SKM-1 (cell line): Measurements from ENCODE around the gene RABGAP1L.
"Not testable (repeated sequence)": the region's sequence is repeated elsewhere in the genome, so short reads cannot be mapped to it uniquely, and the experiment has no call there.

ENCODE experiments used
- DNase-seq: peaks from one replicate; lab custom pipeline; 2025; ENCODE audit not compliant: unreplicated experiment; lab: John Stamatoyannopoulos, UW

Gene RABGAP1L

DNA sequence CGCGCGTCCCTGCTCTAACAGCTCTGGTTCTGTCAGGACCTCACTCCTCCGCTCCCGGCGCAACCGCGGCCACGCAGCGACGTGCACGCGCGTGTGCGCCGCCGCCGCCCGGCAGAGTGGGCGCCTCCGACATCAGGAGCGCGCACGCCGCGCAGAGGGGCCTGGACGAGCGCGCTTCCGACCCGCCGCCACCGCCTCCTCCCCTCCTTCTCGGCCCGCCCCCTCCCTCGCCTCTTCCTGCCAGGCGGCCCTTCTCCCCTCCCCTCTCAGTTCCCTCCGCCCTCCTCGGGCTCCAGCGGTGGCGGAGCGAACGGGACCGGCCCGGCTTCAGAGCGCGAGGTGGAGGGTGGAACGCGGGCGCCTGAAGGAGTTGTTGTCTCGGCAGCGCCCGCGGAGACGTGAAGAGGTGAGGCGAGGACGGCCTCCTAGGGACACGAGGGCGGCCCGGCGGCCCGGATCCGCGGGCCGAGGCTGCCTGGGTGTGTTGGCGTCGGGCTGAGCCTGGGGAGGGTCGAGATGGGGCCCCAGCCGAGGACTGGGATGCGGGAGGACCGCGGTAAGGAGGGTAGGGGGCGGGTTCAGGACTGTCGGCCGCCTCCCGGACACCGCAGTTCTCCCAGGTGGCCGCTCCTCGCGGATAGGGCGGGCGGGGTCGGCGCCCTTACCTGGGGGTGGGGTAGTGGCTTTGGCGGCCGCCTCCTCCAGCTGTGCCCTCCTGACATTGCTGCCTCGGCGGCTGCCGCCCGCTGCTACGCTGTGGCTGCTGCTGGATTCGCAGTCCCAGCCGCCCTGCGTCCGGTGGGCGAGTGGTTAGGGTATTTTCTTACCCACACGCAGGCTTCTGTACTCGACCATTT, at the start of gene RABGAP1L:
RABGAP1L (plus strand) TSS at position 269 of the 857 bp plus-strand sequence.
- peak; percentile 99 for DNase-seq

DNA sequence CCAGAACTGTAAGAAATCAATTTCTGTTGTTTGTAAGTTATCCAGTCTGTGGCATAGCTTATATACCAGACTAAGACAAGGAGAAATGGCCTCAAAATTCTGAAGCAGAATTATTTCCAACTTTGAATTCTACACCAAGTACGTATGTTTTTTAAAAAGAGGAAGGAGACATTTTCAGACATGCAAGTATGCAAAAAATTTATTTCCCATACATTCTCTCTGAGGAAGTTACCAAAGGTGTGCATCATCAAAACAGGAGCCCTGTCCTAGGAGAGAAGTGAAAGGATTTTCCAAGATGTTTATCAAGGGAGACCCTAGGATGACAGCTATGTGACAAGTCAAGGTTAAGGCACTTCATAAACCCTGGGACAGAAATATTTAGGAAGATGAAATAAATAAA, 49.3 kb upstream of the RABGAP1L start:
- no peak for DNase-seq

DNA sequence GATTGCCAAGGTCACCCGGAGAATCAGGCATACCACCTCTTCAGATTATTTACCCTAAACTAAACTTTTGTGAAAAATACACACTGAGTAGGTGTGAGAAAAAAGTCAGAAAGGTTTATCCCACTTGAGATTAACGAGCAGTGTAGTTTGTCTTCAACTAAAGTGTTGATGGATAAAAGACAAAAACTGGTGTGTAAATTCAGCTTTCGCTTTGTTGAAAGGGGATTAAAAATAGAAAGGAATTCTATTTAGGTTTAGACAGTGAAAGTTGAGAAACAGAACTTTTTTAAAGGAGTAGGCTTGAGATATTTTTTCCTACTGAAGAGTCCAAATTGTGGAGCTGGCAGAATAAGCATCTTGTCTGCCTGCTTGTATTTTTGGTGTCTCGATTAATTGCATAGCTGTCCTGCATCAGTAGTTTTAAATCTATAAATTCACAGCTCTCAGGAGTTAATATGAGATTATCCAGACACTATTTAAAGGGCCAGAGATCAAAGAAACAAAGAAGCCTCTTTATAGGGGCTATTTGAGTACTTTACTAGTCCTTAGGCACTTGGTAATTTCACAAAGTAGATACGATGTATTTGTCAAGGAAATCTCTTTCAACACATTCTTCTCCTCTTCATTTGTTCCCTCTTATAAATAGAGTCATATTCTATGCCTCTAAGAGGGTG, 46.7 kb upstream of the RABGAP1L start:
- no peak for DNase-seq

DNA sequence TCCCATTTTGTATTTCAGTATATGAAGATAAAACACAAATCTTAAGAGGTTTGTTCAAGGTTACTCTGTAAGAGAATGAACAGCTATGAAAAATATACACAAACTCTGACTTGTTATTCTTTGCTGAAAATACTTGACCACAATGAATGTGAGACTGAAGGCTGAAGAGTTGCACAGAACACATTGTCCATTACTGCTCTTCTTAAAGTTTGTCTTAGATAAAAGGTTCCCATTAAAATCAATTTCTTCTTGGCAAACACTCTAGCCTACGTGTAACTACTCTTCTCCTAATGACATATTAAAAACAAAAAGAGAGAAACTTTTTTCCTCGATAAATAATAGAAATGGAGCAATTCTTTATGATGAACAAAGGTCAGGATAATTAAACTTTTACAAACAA, 45.2 kb upstream of the RABGAP1L start:
- DNase-seq, result no peak

DNA sequence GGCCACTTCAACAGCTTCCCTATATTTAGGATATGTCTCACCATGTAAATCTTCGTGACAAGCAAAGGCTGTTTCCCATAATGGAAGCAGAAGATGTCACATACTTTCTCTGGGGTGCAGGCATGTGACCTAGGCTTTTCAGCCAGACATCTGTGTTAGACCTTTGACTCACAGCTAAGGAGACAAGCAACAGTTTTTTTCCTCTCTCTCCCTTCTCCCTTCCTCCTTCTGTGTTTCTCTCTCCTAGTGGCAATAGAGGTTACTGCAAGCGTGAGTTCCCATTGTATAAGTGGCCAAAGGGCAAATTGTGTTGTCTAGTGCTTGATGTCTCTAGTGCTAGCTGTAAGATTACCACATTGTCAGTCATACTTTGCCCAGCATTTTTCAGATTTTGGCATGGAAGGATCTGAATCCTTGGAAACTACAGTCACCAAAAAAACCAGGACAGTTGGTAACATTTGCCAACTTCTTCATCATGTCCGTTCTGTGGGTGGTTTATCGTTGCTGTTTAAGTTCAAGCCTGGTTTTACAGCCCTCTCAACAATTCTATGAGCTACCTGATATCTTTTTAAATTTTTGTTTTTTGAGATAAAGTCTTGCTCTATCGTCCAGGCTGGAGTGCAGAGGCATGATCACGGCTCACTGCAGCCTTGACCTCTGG, 44.4 kb upstream of the RABGAP1L start:
- DNase-seq, result peak; percentile 61

DNA sequence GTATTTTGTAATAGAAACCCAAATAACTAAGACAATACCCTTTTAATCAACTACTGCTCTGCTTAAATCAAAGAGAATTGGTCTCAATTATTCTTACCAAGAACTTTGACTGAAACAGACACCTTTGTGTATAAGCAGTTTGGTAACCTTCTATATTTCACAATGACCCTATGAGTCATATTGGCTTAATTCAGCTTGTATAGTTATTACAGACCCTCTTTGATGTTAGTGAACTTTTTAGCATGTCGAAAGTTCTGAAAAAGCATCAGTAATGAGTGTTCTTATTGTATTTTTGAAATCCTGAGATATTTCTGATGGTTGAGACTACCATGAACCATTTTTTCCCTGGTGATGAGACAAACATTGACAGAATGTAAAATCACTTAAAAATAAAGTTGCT, 43.3 kb upstream of the RABGAP1L start:
- no peak for DNase-seq

DNA sequence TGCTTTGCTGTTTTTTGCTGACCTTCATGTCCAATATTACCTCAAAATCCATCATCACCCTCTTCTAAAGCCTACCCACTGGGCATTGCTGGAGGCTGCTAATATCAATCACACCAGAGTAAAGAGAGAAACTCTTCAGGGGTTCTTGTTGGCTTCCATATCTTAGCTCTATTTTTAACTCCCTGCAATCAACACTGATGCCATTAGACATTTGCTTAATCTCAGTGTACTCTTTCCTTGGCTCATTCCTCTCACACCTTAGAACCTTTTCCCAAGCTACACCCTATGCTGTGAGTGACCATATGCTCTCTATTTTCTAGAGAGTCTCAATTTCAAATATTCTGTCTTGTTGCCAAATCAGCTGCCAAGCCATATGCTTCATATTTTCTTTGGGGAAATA, 40.6 kb upstream of the RABGAP1L start:
- DNase-seq, result no peak

DNA sequence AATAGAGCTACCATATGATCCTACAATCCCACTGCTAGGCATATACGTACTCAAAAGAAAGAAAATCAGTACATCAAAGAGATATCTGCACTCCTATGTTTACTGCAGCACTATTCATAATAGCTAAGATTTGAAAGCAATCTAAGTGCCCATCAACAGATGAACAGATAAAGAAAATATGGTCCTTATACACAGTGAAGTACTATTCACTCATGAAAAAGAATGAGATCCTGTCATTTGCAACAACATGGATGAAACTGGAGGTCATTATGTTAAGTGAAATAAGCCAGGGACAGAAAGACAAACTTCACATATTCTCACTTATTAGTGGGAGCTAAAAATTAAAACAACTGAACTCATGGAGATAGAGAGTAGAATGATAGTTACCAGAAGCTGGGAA, 37.0 kb upstream of the RABGAP1L start:
- not testable (repeated sequence) for DNase-seq

DNA sequence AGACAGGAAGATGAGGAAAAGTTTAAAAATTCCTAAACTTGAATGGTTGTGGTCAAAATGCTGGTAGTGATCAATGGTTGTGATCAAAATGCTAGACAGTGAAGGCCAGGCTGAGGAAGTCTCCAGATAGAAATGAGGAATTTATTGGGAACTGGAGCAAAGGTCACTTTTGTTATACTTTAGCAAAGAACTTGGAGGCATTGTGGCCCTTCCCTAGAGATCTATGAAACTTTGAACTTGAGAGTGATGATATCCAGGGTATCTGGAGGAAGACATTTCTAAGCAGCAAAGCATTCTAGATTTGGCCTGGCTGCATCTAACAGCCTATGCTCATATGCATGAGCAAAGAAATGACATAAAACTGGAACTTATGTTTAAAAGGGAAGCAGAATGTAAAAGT, 35.5 kb upstream of the RABGAP1L start:
- DNase-seq, result no peak

DNA sequence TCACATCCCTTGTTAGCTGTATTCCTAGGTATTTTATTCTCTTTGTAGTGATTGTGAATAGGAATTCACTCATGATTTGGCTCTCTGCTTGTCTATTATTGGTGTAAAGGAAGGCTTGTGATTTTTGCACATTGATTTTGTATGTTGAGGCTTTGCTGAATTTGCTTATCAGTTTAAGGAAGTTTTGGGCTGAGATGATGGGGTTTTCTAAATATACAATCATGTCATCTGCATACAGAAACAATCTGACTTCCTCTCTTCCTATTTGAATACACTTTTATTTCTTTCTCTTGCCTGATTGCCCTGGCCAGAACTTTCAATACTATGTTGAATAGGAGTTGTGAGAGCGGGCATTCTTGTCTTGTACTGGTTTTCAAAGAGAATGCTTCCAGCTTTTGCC, 32.1 kb upstream of the RABGAP1L start:
- not testable (repeated sequence) for DNase-seq

DNA sequence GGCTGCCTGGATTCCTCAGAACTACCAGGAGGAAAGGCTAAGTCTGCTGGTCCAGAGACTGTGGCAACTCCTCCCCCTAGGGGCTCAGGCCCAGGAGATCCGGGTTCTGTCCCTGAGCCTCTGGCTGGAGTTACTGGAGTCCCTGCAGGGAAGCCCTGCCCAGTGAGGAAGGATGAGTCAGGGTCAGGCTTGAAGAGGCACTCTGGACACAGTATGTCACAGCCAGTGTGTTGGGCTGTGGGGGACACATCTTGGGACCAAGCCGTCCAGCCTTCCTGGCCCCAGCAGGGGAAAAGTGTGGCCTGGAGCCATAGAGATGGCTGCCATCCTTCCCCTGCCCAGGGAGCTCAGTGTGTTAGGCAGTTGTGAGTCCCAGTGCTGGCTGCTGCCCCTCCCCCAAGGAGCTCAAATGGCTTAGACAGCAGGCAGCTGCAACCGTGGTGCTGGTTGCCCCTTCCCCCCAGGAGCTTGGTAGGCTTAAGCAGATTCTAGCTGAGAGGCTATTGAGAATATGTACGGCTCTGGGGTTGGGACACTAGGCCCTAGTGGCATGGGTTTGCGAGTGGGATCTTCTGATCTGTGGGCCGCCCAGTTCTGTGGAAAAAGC, 28.2 kb upstream of the RABGAP1L start:
- no peak for DNase-seq

DNA sequence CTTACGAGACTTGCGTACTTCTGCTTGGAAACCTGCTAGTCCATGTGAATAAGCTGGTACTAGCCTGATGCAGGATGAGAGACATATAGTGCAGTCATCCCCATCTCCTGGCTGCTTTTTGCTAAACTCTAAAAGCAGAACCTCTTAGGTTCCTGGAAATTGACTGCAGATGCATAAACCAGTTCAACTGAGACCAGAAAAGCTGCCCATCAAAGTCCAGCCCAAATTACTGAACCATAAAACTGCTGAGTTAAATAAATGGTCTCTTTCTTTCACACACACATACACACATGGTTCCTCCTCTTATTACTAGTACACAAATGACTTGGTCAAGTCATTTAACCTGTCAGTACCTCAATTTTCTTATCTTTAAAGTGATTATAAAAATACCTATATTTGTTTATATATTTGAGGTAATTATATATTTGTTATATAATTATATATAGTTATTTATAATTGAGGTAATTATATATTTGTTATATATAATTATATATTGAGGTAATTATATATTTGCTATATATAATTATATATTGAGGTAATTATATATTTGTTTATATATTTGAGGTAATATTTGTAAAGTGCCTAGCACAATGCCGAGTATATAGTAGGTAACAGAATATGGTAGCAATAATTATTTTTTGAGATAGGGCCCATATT, 25.2 kb upstream of the RABGAP1L start:
- DNase-seq, result no peak

DNA sequence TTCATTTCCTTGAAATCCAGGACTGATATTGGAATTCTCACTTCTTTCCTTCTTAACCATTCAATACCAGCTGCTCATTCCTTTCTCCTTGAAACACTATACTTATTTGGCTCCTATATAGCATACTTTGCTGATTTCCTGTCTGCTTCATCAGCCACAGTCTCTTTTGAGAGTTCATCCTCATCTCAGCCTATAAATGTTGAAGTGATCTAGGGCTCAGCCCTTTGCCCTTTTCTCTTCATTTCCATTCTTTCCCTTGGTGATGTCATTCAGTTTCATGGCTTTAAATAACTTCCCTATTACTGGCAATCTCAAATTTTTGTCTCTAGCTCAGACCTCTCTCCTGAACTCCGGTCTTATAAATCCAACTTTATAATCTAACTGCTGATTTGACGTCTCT, 24.1 kb upstream of the RABGAP1L start:
- no peak for DNase-seq

DNA sequence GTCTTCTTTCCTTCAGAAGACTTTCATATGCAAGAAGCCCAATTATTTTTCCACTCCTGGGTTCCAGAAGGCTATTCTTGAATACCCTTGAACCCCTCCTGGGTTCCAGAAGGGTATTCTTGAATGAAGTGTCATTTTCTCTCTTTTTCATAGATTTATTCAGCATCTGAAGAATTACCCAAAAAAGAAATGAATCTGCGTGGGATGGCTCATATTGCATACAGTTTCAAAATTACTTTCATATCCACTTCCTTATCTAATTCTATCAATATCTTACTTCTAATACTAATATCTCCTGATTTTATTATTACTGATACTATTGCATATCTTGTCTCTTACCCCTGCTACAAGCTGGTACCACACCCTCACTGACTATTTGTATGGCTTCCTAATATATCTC, 22.6 kb upstream of the RABGAP1L start:
- no peak for DNase-seq

DNA sequence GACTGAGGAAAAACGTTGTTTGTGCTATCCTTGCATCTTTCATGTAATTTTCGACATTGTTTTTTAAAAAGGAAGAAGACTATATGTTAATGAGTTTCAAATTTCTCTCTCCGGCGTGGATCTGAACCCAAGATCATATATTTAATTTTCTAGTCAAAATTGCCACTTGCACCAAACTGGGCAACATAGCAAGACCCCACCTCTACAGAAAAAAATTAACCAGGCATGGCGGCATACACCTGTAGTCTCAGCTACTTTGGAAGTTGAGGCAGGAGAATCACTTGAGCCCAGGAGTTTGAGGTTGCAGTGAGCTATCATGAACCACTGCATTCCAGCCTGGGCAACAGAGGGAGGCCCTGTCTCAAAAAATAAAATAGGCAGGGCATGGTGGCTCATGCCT, 16.5 kb upstream of the RABGAP1L start:
- no peak for DNase-seq

DNA sequence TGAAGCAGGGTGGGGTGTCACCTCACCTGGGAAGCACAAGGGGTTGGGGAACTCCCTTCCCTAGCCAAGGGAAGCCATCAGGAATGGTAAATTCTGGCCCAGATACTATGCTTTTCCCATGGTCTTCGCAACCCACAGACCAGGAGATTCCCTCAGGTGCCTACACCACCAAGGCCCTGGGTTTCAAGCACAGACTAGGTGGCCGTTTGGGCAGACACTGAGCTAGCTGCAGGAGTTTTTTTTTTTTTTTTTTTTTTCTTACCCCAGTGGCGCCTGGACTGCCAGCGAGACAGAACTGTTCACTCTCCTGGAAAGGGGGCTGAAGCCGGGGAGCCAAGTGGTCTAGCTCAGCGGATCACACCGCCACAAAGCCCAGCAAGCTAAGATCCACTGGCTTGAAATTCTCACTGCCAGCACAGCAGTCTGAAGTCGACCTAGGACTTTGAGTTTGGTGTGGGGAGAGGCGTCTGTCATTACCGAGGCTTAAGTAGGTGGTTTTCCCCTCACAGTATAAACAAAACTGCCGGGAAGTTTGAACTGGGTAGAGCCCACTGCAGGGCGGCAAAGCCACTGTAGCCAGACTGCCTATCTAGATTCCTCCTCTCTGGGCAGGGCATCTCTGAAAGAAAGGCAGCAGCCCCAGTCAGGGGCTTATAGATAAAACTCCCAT, 15.5 kb upstream of the RABGAP1L start:
- not testable (repeated sequence) for DNase-seq

DNA sequence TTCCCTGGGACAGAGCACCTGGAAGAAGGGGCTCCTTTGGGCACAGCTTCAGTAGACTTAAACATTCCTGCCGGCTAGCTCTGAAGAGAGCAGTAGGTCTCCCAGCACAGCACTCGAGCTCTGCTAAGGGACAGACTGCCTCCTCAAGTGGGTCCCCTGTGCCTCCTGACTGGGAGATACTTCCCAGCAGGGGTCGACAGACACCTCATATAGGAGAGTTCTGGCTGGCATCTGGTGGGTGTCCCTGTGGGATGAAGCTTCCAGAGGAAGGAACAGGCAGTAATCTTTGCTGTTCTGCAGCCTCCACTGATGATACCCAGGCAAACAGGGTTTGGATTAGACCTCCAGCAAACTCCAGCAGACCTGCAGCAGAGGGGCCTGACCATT, 14.9 kb upstream of the RABGAP1L start:
- not testable (repeated sequence) for DNase-seq

DNA sequence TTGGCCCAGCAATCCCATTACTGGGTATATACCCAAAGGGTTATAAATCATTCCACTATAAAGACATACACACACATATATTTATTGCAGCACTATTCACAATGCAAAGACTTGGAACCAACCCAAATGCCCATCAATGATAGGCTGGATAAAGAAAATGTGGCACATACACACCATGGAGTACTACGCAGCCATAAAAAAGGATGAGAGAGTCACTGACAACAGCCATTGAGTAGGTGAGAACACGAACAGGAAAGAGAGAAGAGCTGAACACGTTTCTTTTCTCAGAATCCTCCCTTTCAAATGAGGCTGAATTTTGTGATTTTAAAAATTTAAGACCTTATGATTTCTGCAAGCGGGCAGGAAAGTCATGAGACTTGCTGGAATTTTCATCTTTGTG, 10.1 kb upstream of the RABGAP1L start:
- DNase-seq, result no peak

DNA sequence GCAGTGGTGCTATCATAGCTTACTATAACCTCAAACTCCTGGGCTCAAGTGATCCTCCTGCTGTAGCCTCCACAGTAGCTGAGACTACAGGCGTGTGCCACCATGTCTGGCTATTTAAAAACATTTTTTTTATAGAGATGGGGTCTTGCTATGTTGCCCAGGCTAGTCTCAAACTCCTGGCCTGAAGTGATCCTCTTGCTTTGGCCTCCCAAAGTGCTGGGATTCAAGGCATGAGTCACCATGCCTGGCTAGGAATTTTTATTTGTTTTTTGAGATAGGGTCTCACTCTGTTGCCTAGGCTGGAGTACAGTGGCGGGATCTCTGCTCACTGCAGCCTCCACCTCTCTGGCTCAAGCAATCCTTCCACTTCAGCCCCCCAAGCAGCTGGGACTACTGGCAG, 8.8 kb upstream of the RABGAP1L start:
- DNase-seq, result no peak

DNA sequence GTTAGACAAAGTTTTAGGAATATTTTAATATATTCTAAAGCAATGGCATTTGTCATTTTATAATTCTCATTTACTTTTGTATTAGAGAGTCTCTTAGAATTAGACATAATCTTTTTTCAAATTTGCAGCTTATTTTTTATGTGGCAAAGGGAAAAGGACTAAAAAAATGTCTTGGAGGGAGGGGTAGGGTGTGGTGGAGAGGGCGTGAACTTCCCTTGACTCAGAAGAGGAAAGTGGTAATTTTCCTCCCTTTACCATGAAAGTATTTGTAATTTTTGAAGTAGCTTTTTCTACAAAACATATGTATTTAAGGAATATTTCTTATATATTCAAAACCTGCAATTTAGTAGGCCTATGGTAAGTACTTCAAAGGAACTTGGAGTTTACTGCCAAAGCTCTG, 6.9 kb upstream of the RABGAP1L start:
- DNase-seq, result no peak
